ENCODE results near the gene GMDS. TPM values are rescaled to one million over a fixed set of nuclear protein-coding genes. Genes with fewer than 3 reads are reported as not detected.

The GMDS gene
- total and polyA plus RNA-seq, 2 of the 4 experiments (the other 2 are of a cell fraction): 7.3 to 21.9 TPM

- no peak overlapping the region for H3K4ac ChIP-seq (ENCODE audit: low read depth, low read length)
- H3K79me1 ChIP-seq (ENCODE audit: low read depth in 1 of 2, low read length in 2 of 2): no peaks in the 10 kb centered on the region
- dilution Hi-C loops (cut with HindIII; ENCODE audit: low sequenced_read_pairs, unreplicated experiment) (no loop called here), intact Hi-C loops (cut with micrococcal nuclease) (no loop called here), in situ Hi-C loops (cut with MboI; ENCODE audit: low sequenced_read_pairs) (no loop called here)
- no peak overlapping the region for H3K23ac ChIP-seq (ENCODE audit: low read depth, low read length)
- no peak overlapping the region for H3K9ac ChIP-seq (ENCODE audit: low read depth, low read length)
- H3K4me2 ChIP-seq (ENCODE audit: low read depth, low read length): no peak overlapping the region
- no peak overlapping the region for H3K56ac ChIP-seq (ENCODE audit: extremely low read depth, insufficient read depth, low read length)
- peaks cover 4% of the 10 kb centered on the region; the same call in 1 of the 2 replicates for H3K9me3 ChIP-seq (ENCODE audit: control insufficient read depth, insufficient read depth, low read length)
- no peak overlapping the region for H3K4me3 ChIP-seq (ENCODE audit: insufficient read depth, low read depth, low read length)
- H3K36me3 ChIP-seq (ENCODE audit: control insufficient read depth, insufficient read depth, low read length): no peaks in the 10 kb centered on the region; the same call in 1 of the 2 replicates
- H4K8ac ChIP-seq (ENCODE audit: low read depth in 2 of 2, low read length in 2 of 2): no peak overlapping the region
- no peak overlapping the region for H2AK5ac ChIP-seq (ENCODE audit: low read depth, low read length)
- no peak overlapping the region for H4K91ac ChIP-seq (ENCODE audit: insufficient read depth, low read depth, low read length)
- no peak overlapping the region for H2BK20ac ChIP-seq (ENCODE audit: low read depth, low read length)
- ChIA-PET CTCF (no interaction called here), POLR2A (ENCODE audit: unreplicated experiment) (no interaction called here)
- no peaks in the 10 kb centered on the region for H4K20me1 ChIP-seq (ENCODE audit: insufficient read depth, low read length)
- no peak for TF ChIP-seq POLR2A (IDR thresholded peaks at IDR 0.05; ENCODE audit: low read depth, low read length)
- TF ChIP-seq RFX5 (IDR thresholded peaks at IDR 0.05; ENCODE audit: low read depth, low read length): no peak
- no peak for TF ChIP-seq FOS (IDR thresholded peaks at IDR 0.05; ENCODE audit: low read depth, low read length)
- TF ChIP-seq SMC3 (IDR thresholded peaks at IDR 0.05; ENCODE audit: low read depth, low read length): no peak
- TF ChIP-seq CHD1 (IDR thresholded peaks at IDR 0.05; ENCODE audit: low read depth, low read length): no peak
- no peak for TF ChIP-seq BHLHE40 (IDR thresholded peaks at IDR 0.05; ENCODE audit: low read depth, low read length)
- TF ChIP-seq ELK1 (IDR thresholded peaks at IDR 0.05; ENCODE audit: borderline replicate concordance, low read depth, low read length): no peak
- TF ChIP-seq CEBPB (IDR thresholded peaks at IDR 0.05; ENCODE audit: low read depth, low read length): no peak
- TF ChIP-seq NFE2L2 (IDR thresholded peaks at IDR 0.05; ENCODE audit: low read depth, low read length): no peak
- TF ChIP-seq MAZ (IDR thresholded peaks at IDR 0.05; ENCODE audit: borderline replicate concordance, low read depth, low read length): no peak
- TF ChIP-seq MAFK (IDR thresholded peaks at IDR 0.05; ENCODE audit: low read depth, low read length): no peak
- TF ChIP-seq RCOR1 (IDR thresholded peaks at IDR 0.05; ENCODE audit: insufficient replicate concordance, low read length): no peak
- no peak for TF ChIP-seq CTCF (conservative IDR thresholded peaks at IDR 0.05; ENCODE audit: low read depth, low read length)
- TF ChIP-seq USF2 (IDR thresholded peaks at IDR 0.05; ENCODE audit: low read depth, low read length): no peak
- H3K4me1 ChIP-seq (ENCODE audit: control insufficient read depth, insufficient read depth, low read length): no peaks in the 10 kb centered on the region
- H3K27me3 ChIP-seq (ENCODE audit: control insufficient read depth, insufficient read depth, low read length): no peaks in the 10 kb centered on the region
- DNase-seq (no peak), ATAC-seq (ENCODE audit: low read depth) (no peak)
- H2BK120ac ChIP-seq (ENCODE audit: low read depth, low read length): no peak overlapping the region
- H2AK9ac ChIP-seq (replicated peaks; ENCODE audit: low read depth, low read length, poor library complexity): no peak overlapping the region
- no peak overlapping the region for H3K18ac ChIP-seq (ENCODE audit: low read depth, low read length)
- no TSS peak for BruUV-seq (replicated peaks)
- no peak overlapping the region for H2AFZ ChIP-seq (replicated peaks; ENCODE audit: low read length, poor library complexity)
- H3K14ac ChIP-seq (replicated peaks; ENCODE audit: low read depth, low read length): no peak overlapping the region
- no peak overlapping the region for H2BK5ac ChIP-seq (ENCODE audit: low read depth, low read length, poor library complexity, severe bottlenecking)
- H3K9me1 ChIP-seq (ENCODE audit: insufficient read depth, low read length): no peaks in the 10 kb centered on the region
- WGBS, 2 experiments (ENCODE audit: extremely low coverage in 2 of 2, insufficient read length in 1 of 2): 77% methylated on average over 2 of the region's 3 CpGs; no CpG with 5 or more reads in 1 of the 2 experiments
- no peak overlapping the region for H4K5ac ChIP-seq (ENCODE audit: low read depth, low read length)
- no peak overlapping the region for H3K27ac ChIP-seq (ENCODE audit: insufficient read depth, low read length)
- H2BK15ac ChIP-seq (ENCODE audit: low read depth, low read length): no peak overlapping the region
Observed at GRCh38 chr6:1846611-1847010, 398.8 kb downstream of the GMDS start.
